GM12878 (cell line): ENCODE results near the gene PCDHB12.

Experiments used
- CTCF ChIP-seq, 3 experiments: IDR thresholded peaks in 2 of 3; conservative IDR thresholded peaks in 1 of 3; 2 replicates each; pipeline ENCODE4 v1.5.1; 2011; ENCODE audit warnings: low read depth in 3 of 3, low read length in 3 of 3, mild to moderate bottlenecking in 3 of 3, control low read depth in 2 of 3, moderate library complexity in 2 of 3, inconsistent platforms in 1 of 3, mixed read lengths in 1 of 3; ENCODE audit not compliant: control insufficient read depth in 2 of 3, insufficient read depth in 1 of 3; ENCODE audit errors: extremely low read depth in 1 of 3
- GABPA ChIP-seq: IDR thresholded peaks from 2 replicates; pipeline ENCODE4 v1.6.1; 2014; ENCODE audit warnings: antibody characterized with exemption, low read depth, mild to moderate bottlenecking, inconsistent platforms
- HCFC1 ChIP-seq: fragments of 150-350 bp; IDR thresholded peaks from 2 replicates; pipeline ENCODE4 v1.6.1; 2014; ENCODE audit warnings: low read length
- NBN ChIP-seq: fragments of 450-650 bp; IDR thresholded peaks from 2 replicates; pipeline ENCODE4 v1.6.1; 2016
- NFYA ChIP-seq: IDR thresholded peaks from 2 replicates; pipeline ENCODE4 v1.6.1; 2011; ENCODE audit warnings: low read depth, mild to moderate bottlenecking, low read length, improper control_type of control experiment, borderline replicate concordance
- PBX3 ChIP-seq: IDR thresholded peaks from 2 replicates; pipeline ENCODE4 v1.6.1; 2011; ENCODE audit warnings: mild to moderate bottlenecking, low read depth, low read length, moderate library complexity; ENCODE audit not compliant: insufficient replicate concordance
- POLR2A ChIP-seq: IDR thresholded peaks from 2 replicates; pipeline ENCODE4 v1.6.1; 2011; ENCODE audit warnings: low read depth, mild to moderate bottlenecking, low read length
- POLR2AphosphoS5 ChIP-seq: IDR thresholded peaks from 2 replicates; pipeline ENCODE4 v1.6.1; 2011; ENCODE audit warnings: mild to moderate bottlenecking, low read length, inconsistent platforms
- SIN3A ChIP-seq: IDR thresholded peaks from 2 replicates; pipeline ENCODE4 v1.6.1; 2012; ENCODE audit warnings: low read depth, low read length, improper control_type of control experiment
- SMC3 ChIP-seq: IDR thresholded peaks from 2 replicates; pipeline ENCODE4 v1.6.1; 2011; ENCODE audit warnings: low read length, improper control_type of control experiment, borderline replicate concordance
- SUZ12 ChIP-seq: fragments of 200-600 bp; sonication (generic); IDR thresholded peaks from one replicate; pipeline ENCODE4 v1.6.1; 2018; ENCODE audit warnings: antibody characterized with exemption, mild to moderate bottlenecking; ENCODE audit not compliant: unreplicated experiment
- YY1 ChIP-seq: IDR thresholded peaks from 2 replicates; pipeline ENCODE4 v1.6.1; 2011; ENCODE audit warnings: low read depth, mild to moderate bottlenecking, low read length
- ZNF384 ChIP-seq: IDR thresholded peaks from 2 replicates; pipeline ENCODE4 v1.6.1; 2012; ENCODE audit warnings: low read depth, mild to moderate bottlenecking, low read length, improper control_type of control experiment, borderline replicate concordance
- ZZZ3 ChIP-seq: IDR thresholded peaks from 2 replicates; pipeline ENCODE4 v1.6.1; 2011; ENCODE audit warnings: low read depth; ENCODE audit not compliant: control insufficient read depth, insufficient read length

GRCh38 chr5:141261238-141261546 is 52.7 kb downstream of the PCDHB12 start:
- TF ChIP-seq CTCF (IDR thresholded peaks at IDR 0.05 in 2 of 3, conservative IDR thresholded peaks at IDR 0.05 in 1 of 3; ENCODE audit: control insufficient read depth in 2 of 3, extremely low read depth in 1 of 3, insufficient read depth in 1 of 3, low read depth in 3 of 3, low read length in 3 of 3) (no peak), GABPA (no peak), POLR2AphosphoS5 (no peak), HCFC1 (no peak), PBX3 (no peak), SIN3A (no peak), SUZ12 (no peak), ZNF384 (no peak), NFYA (no peak), POLR2A (no peak), YY1 (no peak), ZZZ3 (no peak), SMC3 (no peak), NBN (no peak)
